B cell (primary cell): Measurements from ENCODE around the gene RAB17.

Experiments used
- CTCF ChIP-seq: fragments of 200-600 bp; IDR thresholded peaks from one replicate; pipeline ENCODE4 v1.8.0; 2022; ENCODE audit warnings: antibody characterized with exemption, mild to moderate bottlenecking
- EZH2 ChIP-seq: IDR thresholded peaks from 2 replicates; pipeline ENCODE4 v1.6.1; 2012; ENCODE audit warnings: borderline replicate concordance, low read depth, mild to moderate bottlenecking, moderate library complexity, low read length; ENCODE audit not compliant: insufficient read depth, poor library complexity, severe bottlenecking

- no peak for TF ChIP-seq CTCF
- TF ChIP-seq EZH2: no peak
Measured at GRCh38 chr2:237546876-237547395, 43.6 kb downstream of the RAB17 start.
